IMR-90 (cell line): ENCODE measurements around the gene KRI1. TPM values are rescaled to one million over a fixed set of nuclear protein-coding genes. Genes with fewer than 3 reads are reported as not detected.

Experiments used
- ATAC-seq: fragments of 200-7000 bp; cut with Tn5 transposase; 2 replicates; pipeline ENCODE4 v1.9.1; 2020; ENCODE audit warnings: low read depth, mild to moderate bottlenecking, moderate library complexity
- BruUV-seq: library from RNA; stranded (reverse); fragments of 400-500 nt; replicated peaks from 2 replicates; lab custom pipeline; 2021; lab: Mats Ljungman, UMichigan
- CTCF ChIA-PET: fragments of 300-600 bp; formaldehyde crosslinking; extraction: SDS; loops from one replicate; lab custom pipeline; 2021; ENCODE audit warnings: antibody characterized with exemption; lab: Yijun Ruan, JAX
- POLR2A ChIA-PET: fragments of 300-600 bp; sonication (Branson Sonifier 250); formaldehyde crosslinking; loops from one replicate; lab custom pipeline; 2022; ENCODE audit warnings: antibody characterized with exemption; ENCODE audit not compliant: unreplicated experiment; lab: Charles Lee
- DNase-seq: peaks from one replicate; pipeline ENCODE4 v3.0.0; 2013
- H2AFZ ChIP-seq: replicated peaks from 2 replicates; pipeline ENCODE3; 2013; ENCODE audit warnings: low read length, mild to moderate bottlenecking; ENCODE audit not compliant: poor library complexity
- H2AK5ac ChIP-seq: 2 replicates; pipeline ENCODE4 v1.6.1; 2013; ENCODE audit warnings: low read depth, low read length, inconsistent platforms
- H2AK9ac ChIP-seq: replicated peaks from 2 replicates; pipeline ENCODE3; 2013; ENCODE audit warnings: mild to moderate bottlenecking, low read depth, low read length, moderate library complexity; ENCODE audit not compliant: poor library complexity
- H2BK120ac ChIP-seq: 2 replicates; pipeline ENCODE4 v1.6.1; 2013; ENCODE audit warnings: low read depth, low read length, inconsistent platforms
- H2BK15ac ChIP-seq: 3 replicates; pipeline ENCODE4 v1.6.1; 2013; ENCODE audit warnings: low read depth, low read length, inconsistent platforms
- H2BK20ac ChIP-seq: 2 replicates; pipeline ENCODE4 v1.6.1; 2013; ENCODE audit warnings: low read depth, mild to moderate bottlenecking, inconsistent platforms, low read length, moderate library complexity
- H2BK5ac ChIP-seq: 2 replicates; pipeline ENCODE4 v1.6.1; 2013; ENCODE audit warnings: mild to moderate bottlenecking, low read depth, low read length, inconsistent platforms; ENCODE audit not compliant: poor library complexity, severe bottlenecking
- H3K14ac ChIP-seq: replicated peaks from 2 replicates; pipeline ENCODE4 v1.6.1; 2013; ENCODE audit warnings: low read depth, low read length, inconsistent platforms
- H3K18ac ChIP-seq: 2 replicates; pipeline ENCODE4 v1.6.1; 2013; ENCODE audit warnings: low read depth, low read length, control low read depth
- H3K23ac ChIP-seq: 2 replicates; pipeline ENCODE4 v1.6.1; 2013; ENCODE audit warnings: low read depth, low read length, inconsistent platforms
- H3K27ac ChIP-seq: 2 replicates; pipeline ENCODE4 v1.5.1; 2013; ENCODE audit warnings: mild to moderate bottlenecking, control low read depth, low read length; ENCODE audit not compliant: insufficient read depth
- H3K27me3 ChIP-seq: 2 replicates; pipeline ENCODE4 v1.6.1; 2013; ENCODE audit warnings: low read length; ENCODE audit not compliant: control insufficient read depth, insufficient read depth
- H3K36me3 ChIP-seq: 2 replicates; pipeline ENCODE4 v1.6.1; 2013; ENCODE audit warnings: low read length, mixed read lengths; ENCODE audit not compliant: control insufficient read depth, insufficient read depth
- H3K4ac ChIP-seq: 2 replicates; pipeline ENCODE4 v1.6.1; 2013; ENCODE audit warnings: low read depth, low read length, inconsistent platforms
- H3K4me1 ChIP-seq: 2 replicates; pipeline ENCODE4 v1.6.1; 2013; ENCODE audit warnings: low read length, mixed read lengths; ENCODE audit not compliant: control insufficient read depth, insufficient read depth
- H3K4me2 ChIP-seq: 2 replicates; pipeline ENCODE4 v1.6.1; 2013; ENCODE audit warnings: low read depth, mild to moderate bottlenecking, control low read depth, low read length, moderate library complexity
- H3K4me3 ChIP-seq: 2 replicates; pipeline ENCODE4 v1.5.1; 2013; ENCODE audit warnings: low read depth, mild to moderate bottlenecking, control low read depth, low read length, moderate library complexity; ENCODE audit not compliant: insufficient read depth
- H3K56ac ChIP-seq: 2 replicates; pipeline ENCODE4 v1.6.1; 2013; ENCODE audit warnings: low read length, inconsistent platforms; ENCODE audit not compliant: insufficient read depth; ENCODE audit errors: extremely low read depth
- H3K79me1 ChIP-seq, 2 experiments: 2 replicates each; pipeline ENCODE4 v1.6.1; 2013; ENCODE audit warnings: low read length in 2 of 2, inconsistent platforms in 1 of 2, low read depth in 1 of 2
- H3K9ac ChIP-seq: 2 replicates; pipeline ENCODE4 v1.6.1; 2013; ENCODE audit warnings: low read depth, low read length, control low read depth
- H3K9me1 ChIP-seq: 2 replicates; pipeline ENCODE4 v1.6.1; 2013; ENCODE audit warnings: low read length, inconsistent platforms; ENCODE audit not compliant: insufficient read depth
- H3K9me3 ChIP-seq: 2 replicates; pipeline ENCODE4 v1.6.1; 2013; ENCODE audit warnings: low read length; ENCODE audit not compliant: control insufficient read depth, insufficient read depth
- H4K20me1 ChIP-seq: 2 replicates; pipeline ENCODE4 v1.6.1; 2013; ENCODE audit warnings: low read length, inconsistent platforms; ENCODE audit not compliant: insufficient read depth
- H4K5ac ChIP-seq: 2 replicates; pipeline ENCODE4 v1.6.1; 2013; ENCODE audit warnings: mild to moderate bottlenecking, low read depth, low read length, control low read depth
- H4K8ac ChIP-seq, 2 experiments: 2 replicates each; pipeline ENCODE4 v1.6.1; 2013; ENCODE audit warnings: low read depth in 2 of 2, low read length in 2 of 2, control low read depth in 1 of 2, inconsistent platforms in 1 of 2
- H4K91ac ChIP-seq: 2 replicates; pipeline ENCODE4 v1.6.1; 2013; ENCODE audit warnings: low read depth, low read length, inconsistent platforms; ENCODE audit not compliant: insufficient read depth
- CEBPB ChIP-seq: IDR thresholded peaks from 2 replicates; pipeline ENCODE4 v1.6.1; 2012; ENCODE audit warnings: low read depth, low read length, improper control_type of control experiment
- CHD1 ChIP-seq: IDR thresholded peaks from 2 replicates; pipeline ENCODE4 v1.6.1; 2012; ENCODE audit warnings: low read depth, low read length, improper control_type of control experiment
- CTCF ChIP-seq: conservative IDR thresholded peaks from 2 replicates; pipeline ENCODE4 v1.5.1; 2012; ENCODE audit warnings: mild to moderate bottlenecking, low read depth, low read length, improper control_type of control experiment
- ELK1 ChIP-seq: fragments of 150-350 bp; IDR thresholded peaks from 2 replicates; pipeline ENCODE4 v1.6.1; 2016; ENCODE audit warnings: low read depth, mild to moderate bottlenecking, low read length, moderate library complexity, borderline replicate concordance
- FOS ChIP-seq: fragments of 150-350 bp; IDR thresholded peaks from 2 replicates; pipeline ENCODE4 v1.6.1; 2016; ENCODE audit warnings: low read depth, low read length
- MAZ ChIP-seq: IDR thresholded peaks from 2 replicates; pipeline ENCODE4 v1.6.1; 2012; ENCODE audit warnings: low read depth, mild to moderate bottlenecking, low read length, improper control_type of control experiment, moderate library complexity, borderline replicate concordance
- MXI1 ChIP-seq: IDR thresholded peaks from 2 replicates; pipeline ENCODE4 v1.6.1; 2012; ENCODE audit warnings: low read depth, mild to moderate bottlenecking, low read length, moderate library complexity, borderline replicate concordance
- NFE2L2 ChIP-seq: fragments of 150-350 bp; IDR thresholded peaks from 2 replicates; pipeline ENCODE4 v1.6.1; 2016; ENCODE audit warnings: low read depth, mild to moderate bottlenecking, low read length
- POLR2A ChIP-seq: IDR thresholded peaks from 2 replicates; pipeline ENCODE4 v1.6.1; 2012; ENCODE audit warnings: mild to moderate bottlenecking, low read depth, low read length
- RAD21 ChIP-seq: IDR thresholded peaks from 2 replicates; pipeline ENCODE4 v1.6.1; 2012; ENCODE audit warnings: low read length, improper control_type of control experiment
- RCOR1 ChIP-seq: IDR thresholded peaks from 2 replicates; pipeline ENCODE4 v1.6.1; 2012; ENCODE audit warnings: mild to moderate bottlenecking, low read length, improper control_type of control experiment; ENCODE audit not compliant: insufficient replicate concordance
- RFX5 ChIP-seq: IDR thresholded peaks from 2 replicates; pipeline ENCODE4 v1.8.0; 2012; ENCODE audit warnings: low read depth, mild to moderate bottlenecking, low read length, moderate library complexity
- SMC3 ChIP-seq: fragments of 150-350 bp; IDR thresholded peaks from 2 replicates; pipeline ENCODE4 v1.6.1; 2016; ENCODE audit warnings: low read depth, mild to moderate bottlenecking, antibody characterized with exemption, low read length, moderate library complexity
- USF2 ChIP-seq: fragments of 150-350 bp; IDR thresholded peaks from 2 replicates; pipeline ENCODE4 v1.6.1; 2017; ENCODE audit warnings: mild to moderate bottlenecking, antibody characterized with exemption, low read length, low read depth
- WGBS, 2 experiments: methylation state at CpG; one replicate each; pipeline versions ENCODE4 v1.1.5 to v1.1.7; 2013; ENCODE audit warnings: missing lambda C conversion rate in 2 of 2; ENCODE audit not compliant: insufficient read length in 1 of 2; ENCODE audit errors: extremely low coverage in 2 of 2; 5-methylcytosine and 5-hydroxymethylcytosine counted together
- dilution Hi-C: fragments of 300-500 bp; cut with HindIII; formaldehyde crosslinking; loops from one replicate; pipeline ENCODE4 v1.14.3; 2018; ENCODE audit warnings: low sequenced_read_pairs; ENCODE audit not compliant: unreplicated experiment
- in situ Hi-C: fragments of 300-500 bp; cut with MboI; formaldehyde crosslinking; loops from 3 replicates; pipeline ENCODE4 v1.14.3; 2019; ENCODE audit warnings: low sequenced_read_pairs, inconsistent platforms, mixed read lengths
- intact Hi-C: fragments of 100-400 bp; cut with micrococcal nuclease; formaldehyde crosslinking; loops from 2 replicates; pipeline ENCODE4 v1.10.0; 2022
- polyA plus RNA-seq, 3 experiments: library from polyadenylated mRNA; depleted of rRNA; stranded (reverse); fragments of >200 nt; gene quantifications; 2 replicates each; pipeline ENCODE4 v1.2.3, GENCODE V29; 2012; ENCODE audit warnings: low replicate concordance in 1 of 3
- total RNA-seq: library from RNA; depleted of rRNA; stranded (reverse); fragments of >200 nt; gene quantifications from 2 replicates; pipeline ENCODE4 v1.2.3, GENCODE V29; 2012

Gene KRI1
- total and polyA plus RNA-seq, 2 of the 4 experiments (the other 2 are of a cell fraction): 5.7 to 13.3 TPM

- dilution Hi-C loops: no loop called here
Measured at GRCh38 chr19:10520652-10521318, 45.0 kb downstream of the KRI1 start.

More at GRCh38 chr19:10520652-10521318, 45.0 kb downstream of the KRI1 start:
- no peak overlapping the region for H2AK9ac ChIP-seq
- no peak overlapping the region for H3K4me3 ChIP-seq
- in situ Hi-C loops (no loop called here), intact Hi-C loops (no loop called here)
- H3K27ac ChIP-seq: no peak overlapping the region
- no peak overlapping the region for H4K8ac ChIP-seq
- ATAC-seq (no peak), DNase-seq (no peak)
- no peak overlapping the region for H2BK5ac ChIP-seq
- H3K27me3 ChIP-seq: peaks cover 38% of the 10 kb centered on the region
- ChIA-PET CTCF (no interaction called here), POLR2A (no interaction called here)
- BruUV-seq: no TSS peak
- TF ChIP-seq RAD21 (no peak), ELK1 (no peak), POLR2A (no peak), CTCF (no peak), USF2 (no peak), MXI1 (no peak), FOS (no peak), NFE2L2 (no peak), RCOR1 (no peak), MAZ (no peak), RFX5 (no peak), SMC3 (no peak), CHD1 (no peak), CEBPB (no peak)
- peaks cover 4% of the 10 kb centered on the region; the same call in 1 of the 2 replicates for H3K4me1 ChIP-seq
- H3K9ac ChIP-seq: no peak overlapping the region
- H3K79me1 ChIP-seq: no peaks in the 10 kb centered on the region
- no peak overlapping the region for H2BK120ac ChIP-seq
- no peak overlapping the region for H2AK5ac ChIP-seq
- no peak overlapping the region for H4K91ac ChIP-seq
- H3K18ac ChIP-seq: no peak overlapping the region
- no peak overlapping the region for H3K23ac ChIP-seq
- H2BK20ac ChIP-seq: no peak overlapping the region
- H2BK15ac ChIP-seq: no peak overlapping the region
- no peaks in the 10 kb centered on the region for H3K36me3 ChIP-seq
- H3K9me3 ChIP-seq: no peaks in the 10 kb centered on the region
- H3K14ac ChIP-seq: no peak overlapping the region
- H3K56ac ChIP-seq: no peak overlapping the region
- H4K20me1 ChIP-seq: no peaks in the 10 kb centered on the region
- no peak overlapping the region for H4K5ac ChIP-seq
- H3K9me1 ChIP-seq: no peaks in the 10 kb centered on the region
- 20% methylated on average over 1 of the region's 15 CpGs; no CpG with 5 or more reads in 1 of the 2 experiments for WGBS, 2 experiments
- no peak overlapping the region for H3K4ac ChIP-seq
- H2AFZ ChIP-seq: no peak overlapping the region
- H3K4me2 ChIP-seq: no peak overlapping the region
